K562 (cell line): ENCODE results near the gene FCAMR. TPM values are rescaled to one million over a fixed set of nuclear protein-coding genes. Genes with fewer than 3 reads are reported as not detected.

Experiments used
- ATAC-seq: fragments of 200-7000 bp; cut with Tn5 transposase; 3 replicates; pipeline ENCODE4 v1.9.1; 2020; ENCODE audit warnings: moderate library complexity
- BruUV-seq: library from RNA; stranded (reverse); fragments of 400-500 nt; replicated peaks from 2 replicates; lab custom pipeline; 2021; lab: Mats Ljungman, UMichigan
- CTCF ChIA-PET: fragments of 300-600 bp; formaldehyde crosslinking; extraction: SDS; loops from one replicate; lab custom pipeline; 2021; ENCODE audit warnings: low intra/inter-chr PET ratio; lab: Yijun Ruan, JAX
- POLR2A ChIA-PET: fragments of 300-600, 350-650 bp; sonication (Branson Sonifier 250); formaldehyde crosslinking; extraction: SDS; loops from one replicate; lab custom pipeline; 2021; ENCODE audit warnings: antibody characterized with exemption, inconsistent platforms; lab: Yijun Ruan, JAX
- DNase-seq, 4 experiments: peaks; one replicate each; pipeline versions ENCODE4 v3.0.0 to v3.0.0-alpha.2; 2011 to 2018; ENCODE audit warnings: low spot score in 3 of 4, mixed read lengths in 3 of 4; ENCODE audit errors: extremely low read depth in 1 of 4
- FAIRE-seq: peaks from 2 replicates; lab custom pipeline; 2011; peaks lifted over from hg19 to GRCh38; lab: Jason Lieb, UNC
- H2AFZ ChIP-seq: 2 replicates; pipeline ENCODE4 v1.6.0; 2011; ENCODE audit warnings: low read depth, low read length, control low read depth, inconsistent platforms
- H3K27ac ChIP-seq: fragments of 200-600 bp; 3 replicates; pipeline ENCODE4 v1.8.0; 2011; ENCODE audit warnings: low read depth, mild to moderate bottlenecking, control low read depth, inconsistent platforms, low read length, moderate library complexity, mixed read lengths; ENCODE audit errors: extremely low read depth
- H3K27me3 ChIP-seq, 2 experiments: fragments of 300-600 bp in 1 of 2; 2 replicates in 1 of 2; 3 replicates in 1 of 2; pipeline versions ENCODE4 v1.6.0 to v1.8.0; 2011; ENCODE audit warnings: inconsistent platforms in 2 of 2, low read length in 2 of 2, mild to moderate bottlenecking in 1 of 2, mixed read lengths in 1 of 2, moderate library complexity in 1 of 2; ENCODE audit not compliant: control insufficient read depth in 2 of 2, insufficient read depth in 2 of 2
- H3K36me3 ChIP-seq: fragments of 300-600 bp; 3 replicates; pipeline ENCODE4 v1.8.0; 2011; ENCODE audit warnings: mild to moderate bottlenecking, low read length, inconsistent platforms; ENCODE audit not compliant: control insufficient read depth, insufficient read depth
- H3K4me1 ChIP-seq, 2 experiments: fragments of 200-600 bp in 1 of 2; replicated peaks in 1 of 2; 2 replicates in 1 of 2; 3 replicates in 1 of 2; pipeline versions ENCODE4 v1.5.1 to v1.8.0; 2011; ENCODE audit warnings: inconsistent platforms in 2 of 2, low read length in 2 of 2, mild to moderate bottlenecking in 1 of 2, mixed read lengths in 1 of 2, moderate library complexity in 1 of 2; ENCODE audit not compliant: control insufficient read depth in 2 of 2, insufficient read depth in 2 of 2
- H3K4me2 ChIP-seq: 2 replicates; pipeline ENCODE4 v1.6.1; 2011; ENCODE audit warnings: low read length, control low read depth, inconsistent platforms, mixed read lengths; ENCODE audit not compliant: insufficient read depth
- H3K4me3 ChIP-seq: fragments of 200-600 bp; sonication (generic), shearing (Covaris generic); 2 replicates; pipeline ENCODE4 v1.5.1; 2016; ENCODE audit warnings: control low read depth, inconsistent platforms
- H3K79me2 ChIP-seq: fragments of 200-600 bp; 3 replicates; pipeline ENCODE4 v1.8.0; 2011; ENCODE audit warnings: low read length, inconsistent platforms; ENCODE audit not compliant: control insufficient read depth, insufficient read depth
- H3K9ac ChIP-seq, 2 experiments: 2 replicates each; pipeline versions ENCODE4 v1.6.0 to v1.6.1; 2011; ENCODE audit warnings: low read depth in 2 of 2, low read length in 2 of 2, control low read depth in 1 of 2, inconsistent platforms in 1 of 2, mild to moderate bottlenecking in 1 of 2, mixed read lengths in 1 of 2; ENCODE audit not compliant: insufficient read depth in 1 of 2
- H3K9me1 ChIP-seq: one replicate; pipeline ENCODE4 v1.6.0; 2011; ENCODE audit warnings: inconsistent platforms, mild to moderate bottlenecking, low read length, moderate library complexity; ENCODE audit not compliant: control insufficient read depth, insufficient read depth
- H3K9me3 ChIP-seq: replicated peaks from 2 replicates; pipeline ENCODE4 v1.5.1; 2011; ENCODE audit warnings: low read depth, low read length, inconsistent platforms; ENCODE audit not compliant: control insufficient read depth, insufficient read depth
- H4K20me1 ChIP-seq: replicated peaks from 2 replicates; pipeline ENCODE4 v1.6.1; 2011; ENCODE audit warnings: low read length, inconsistent platforms, mixed read lengths; ENCODE audit not compliant: control insufficient read depth, insufficient read depth
- ATF7 ChIP-seq: fragments of 450-650 bp; IDR thresholded peaks from 2 replicates; pipeline ENCODE4 v1.7.1; 2014; ENCODE audit warnings: mild to moderate bottlenecking, moderate library complexity
- ELF4 ChIP-seq: fragments of 450-650 bp; formaldehyde crosslinking; IDR thresholded peaks from 2 replicates; pipeline ENCODE4 v1.4.0; 2022; ENCODE audit warnings: missing genetic modification characterization
- EP300 ChIP-seq: IDR thresholded peaks from 2 replicates; pipeline ENCODE4 v1.6.1; 2012; ENCODE audit warnings: low read length, improper control_type of control experiment
- ETS2 ChIP-seq: IDR thresholded peaks from 2 replicates; pipeline ENCODE4 v1.6.1; 2016; ENCODE audit warnings: borderline replicate concordance, missing genetic modification characterization, mild to moderate bottlenecking, moderate library complexity, missing compliant biosample characterization; ENCODE audit not compliant: poor library complexity, severe bottlenecking
- HMG20B ChIP-seq: fragments of 250-450 bp; sonication (Bioruptor Pico); IDR thresholded peaks from 2 replicates; pipeline ENCODE4 v1.5.0; 2021; ENCODE audit warnings: mild to moderate bottlenecking
- PCBP1 ChIP-seq: fragments of 200-400 bp; formaldehyde crosslinking; IDR thresholded peaks from 2 replicates; pipeline ENCODE4 v1.6.1; 2018; ENCODE audit warnings: mild to moderate bottlenecking, low read depth, low read length; ENCODE audit not compliant: poor library complexity, severe bottlenecking
- PHF21A ChIP-seq: fragments of 450-650 bp; IDR thresholded peaks from 2 replicates; pipeline ENCODE4 v1.6.1; 2017; ENCODE audit warnings: low read depth, borderline replicate concordance
- TCF7 ChIP-seq: sonication (generic); IDR thresholded peaks from 2 replicates; pipeline ENCODE4 v1.6.1; 2016; ENCODE audit warnings: antibody characterized with exemption, borderline replicate concordance
- ZNF24 ChIP-seq: fragments of 450-650 bp; IDR thresholded peaks from 2 replicates; pipeline ENCODE4 v1.6.1; 2016
- whole genome bisulfite sequencing: fragments of 100-300 bp; shearing (Covaris generic); methylation state at CpG from one replicate; pipeline ENCODE4 v1.1.6; 2016; ENCODE audit warnings: low coverage, mixed read lengths; ENCODE audit not compliant: insufficient coverage; ENCODE audit errors: missing lambda C conversion rate; 5-methylcytosine and 5-hydroxymethylcytosine counted together
- in situ Hi-C: fragments of 300-500 bp; cut with MboI; formaldehyde crosslinking; loops from 4 replicates; pipeline ENCODE4 v1.15.0; 2018; ENCODE audit warnings: inconsistent platforms, mixed read lengths
- intact Hi-C: fragments of 100-400 bp; cut with micrococcal nuclease; formaldehyde crosslinking; loops from 2 replicates; pipeline ENCODE4 v1.14.2; 2022
- polyA plus RNA-seq, 8 experiments: library from polyadenylated mRNA; depleted of rRNA in 4 of 8; stranded (reverse) in 5 of 8; unstranded in 3 of 8; fragments of >200 nt; fragmentation: Nextera tagmentation in 2 of 8; fragmentation: Illumina TruSeq in 1 of 8; extraction: Ambion mirVana in 2 of 8; extraction: Trizol in 1 of 8; gene quantifications; 2 replicates each; pipeline versions ENCODE4 v1.2.1 to v1.2.3, GENCODE V29; 2011 to 2014; ENCODE audit warnings: inconsistent platforms in 1 of 8, missing spikeins in 1 of 8
- total RNA-seq, 7 experiments: library from RNA; depleted of rRNA in 6 of 7; stranded (reverse); fragments of >200 nt in 6 of 7; fragmentation: Illumina TruSeq in 2 of 7; extraction: Trizol in 2 of 7; gene quantifications; 2 replicates each; pipeline versions ENCODE4 v1.2.1 to v1.2.3, GENCODE V29; 2011 to 2021; ENCODE audit warnings: low replicate concordance in 1 of 7
- TF ChIP-seq, protein P1 (sequence below): fragments of 200-800 bp; sonication (Bioruptor generic); IDR thresholded peaks from 2 replicates; pipeline ENCODE4 v1.6.1; 2017; ENCODE audit warnings: missing genetic modification characterization, missing compliant biosample characterization
- TF ChIP-seq, protein P2 (sequence below): fragments of 150-350 bp; IDR thresholded peaks from 2 replicates; pipeline ENCODE4 v1.6.1; 2014; ENCODE audit warnings: low read depth, mild to moderate bottlenecking, low read length, borderline replicate concordance
- TF ChIP-seq, protein P3 (sequence below): fragments of 450-650 bp; conservative IDR thresholded peaks from 2 replicates; pipeline ENCODE4 v1.6.1; 2016; ENCODE audit warnings: missing genetic modification characterization, low read depth, mild to moderate bottlenecking, missing compliant biosample characterization, moderate library complexity

The FCAMR gene
- total and polyA plus RNA-seq, 9 of the 15 experiments (the other 6 are each of a cell fraction or from before 2014, with no cell fraction given) = not detected

DNA sequence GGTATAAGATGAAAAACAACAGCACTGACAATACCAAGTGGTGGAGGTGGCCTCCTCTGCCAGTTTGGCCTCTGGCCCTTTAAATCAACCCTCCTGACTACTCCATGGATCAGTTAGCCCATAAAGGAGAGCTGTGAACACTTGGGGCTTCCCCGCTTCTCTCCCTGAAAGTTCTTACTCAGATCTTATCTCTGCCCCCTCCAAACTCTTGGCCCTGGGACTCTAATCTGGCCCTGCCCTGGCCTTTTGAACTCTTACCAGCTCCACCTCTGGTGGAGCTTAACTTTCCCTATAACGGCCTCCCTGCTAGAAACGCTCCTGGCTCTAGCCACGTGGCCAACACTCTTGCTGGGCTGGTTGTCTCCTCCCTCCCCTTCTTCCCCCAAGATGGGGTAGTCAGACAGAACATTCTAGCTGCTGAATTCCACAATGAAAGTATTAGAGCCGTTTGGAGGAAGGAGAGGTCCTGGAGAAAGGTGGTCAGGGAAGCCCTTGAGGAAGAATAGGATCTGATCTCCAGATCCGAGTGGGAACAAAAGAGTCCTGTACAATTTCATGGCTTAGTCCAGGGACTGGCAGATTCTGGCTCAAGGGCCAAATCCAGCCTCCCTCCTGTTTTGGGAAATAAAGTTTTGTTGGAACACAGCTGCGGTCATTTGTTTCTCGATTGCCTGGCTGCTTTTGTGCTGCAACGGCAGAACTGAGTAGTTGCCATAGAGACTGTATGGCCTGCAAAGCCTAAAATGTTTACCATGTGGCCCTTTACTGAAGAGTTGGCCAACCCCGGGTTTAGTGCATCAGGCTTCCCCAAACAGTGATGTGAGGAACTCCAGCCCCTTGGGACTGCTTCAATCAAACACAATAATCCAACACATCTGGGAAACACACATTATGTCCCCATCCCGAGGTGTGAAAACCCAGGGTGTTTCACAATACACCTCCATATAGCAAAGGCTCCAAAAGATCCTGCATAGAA is 14.5 kb downstream of the FCAMR start:
- in situ Hi-C loops = no loop called here
- no peaks in the 10 kb centered on the region for H3K9me3 ChIP-seq
- no TSS peak for BruUV-seq
- H3K4me3 ChIP-seq = no peak overlapping the region
- ChIA-PET CTCF (no interaction called here), POLR2A (interaction anchor here (0.6 to 2.1 kb wide), 8 partner anchors 9 to 782 kb away, joined by 3 to 9 read pairs (median 4); partner anchors contain the start of gene PIGR)
- 41% methylated on average over 11 of the region's 11 CpGs for WGBS
- peak; percentile 81 for ATAC-seq
- H3K27ac ChIP-seq = 0 out of 3 replicates have a peak overlapping the region, but pooled peaks have one; percentile 12
- H3K9me1 ChIP-seq = no peaks in the 10 kb centered on the region
- H3K27me3 ChIP-seq = no peaks in the 10 kb centered on the region
- no peaks in the 10 kb centered on the region for H3K79me2 ChIP-seq
- peak overlapping the region; percentile 95 for H2AFZ ChIP-seq
- peak overlapping the region; percentile 7; the same call in 1 of the 2 replicates for H3K4me2 ChIP-seq
- H3K9ac ChIP-seq = peak overlapping the region in 1 of 2 experiments; percentile 27; a peak in 1 of 4 replicates
- H3K36me3 ChIP-seq = no peaks in the 10 kb centered on the region
- H3K4me1 ChIP-seq = peaks cover 11 to 24% of the 10 kb centered on the region in 2 experiments; a peak in 4 of 5 replicates
- no peaks in the 10 kb centered on the region for H4K20me1 ChIP-seq
- intact Hi-C loops = no loop called here
- FAIRE-seq = peak; percentile 74
- peak; percentile 62 to 70 (median 64) for DNase-seq
- TF ChIP-seq PCBP1 = no peak
- no peak for TF ChIP-seq TCF7
- TF ChIP-seq ZNF24 = no peak
- TF ChIP-seq, protein P1, sequence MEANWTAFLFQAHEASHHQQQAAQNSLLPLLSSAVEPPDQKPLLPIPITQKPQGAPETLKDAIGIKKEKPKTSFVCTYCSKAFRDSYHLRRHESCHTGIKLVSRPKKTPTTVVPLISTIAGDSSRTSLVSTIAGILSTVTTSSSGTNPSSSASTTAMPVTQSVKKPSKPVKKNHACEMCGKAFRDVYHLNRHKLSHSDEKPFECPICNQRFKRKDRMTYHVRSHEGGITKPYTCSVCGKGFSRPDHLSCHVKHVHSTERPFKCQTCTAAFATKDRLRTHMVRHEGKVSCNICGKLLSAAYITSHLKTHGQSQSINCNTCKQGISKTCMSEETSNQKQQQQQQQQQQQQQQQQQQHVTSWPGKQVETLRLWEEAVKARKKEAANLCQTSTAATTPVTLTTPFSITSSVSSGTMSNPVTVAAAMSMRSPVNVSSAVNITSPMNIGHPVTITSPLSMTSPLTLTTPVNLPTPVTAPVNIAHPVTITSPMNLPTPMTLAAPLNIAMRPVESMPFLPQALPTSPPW = peak; percentile 77
- peak; percentile 80 for TF ChIP-seq PHF21A
- 0 out of 2 replicates have a peak, but pooled peaks have one; percentile 14 for TF ChIP-seq ATF7
- 0 out of 2 replicates have a peak, but pooled peaks have one; percentile 14 for TF ChIP-seq HMG20B (CRISPR knock-in tag)
- TF ChIP-seq EP300 = peak; percentile 9; the same call in 1 of the 2 replicates
- TF ChIP-seq ELF4 (CRISPR knock-in tag) = 0 out of 2 replicates have a peak, but pooled peaks have one; percentile 41
- TF ChIP-seq, protein P2, sequence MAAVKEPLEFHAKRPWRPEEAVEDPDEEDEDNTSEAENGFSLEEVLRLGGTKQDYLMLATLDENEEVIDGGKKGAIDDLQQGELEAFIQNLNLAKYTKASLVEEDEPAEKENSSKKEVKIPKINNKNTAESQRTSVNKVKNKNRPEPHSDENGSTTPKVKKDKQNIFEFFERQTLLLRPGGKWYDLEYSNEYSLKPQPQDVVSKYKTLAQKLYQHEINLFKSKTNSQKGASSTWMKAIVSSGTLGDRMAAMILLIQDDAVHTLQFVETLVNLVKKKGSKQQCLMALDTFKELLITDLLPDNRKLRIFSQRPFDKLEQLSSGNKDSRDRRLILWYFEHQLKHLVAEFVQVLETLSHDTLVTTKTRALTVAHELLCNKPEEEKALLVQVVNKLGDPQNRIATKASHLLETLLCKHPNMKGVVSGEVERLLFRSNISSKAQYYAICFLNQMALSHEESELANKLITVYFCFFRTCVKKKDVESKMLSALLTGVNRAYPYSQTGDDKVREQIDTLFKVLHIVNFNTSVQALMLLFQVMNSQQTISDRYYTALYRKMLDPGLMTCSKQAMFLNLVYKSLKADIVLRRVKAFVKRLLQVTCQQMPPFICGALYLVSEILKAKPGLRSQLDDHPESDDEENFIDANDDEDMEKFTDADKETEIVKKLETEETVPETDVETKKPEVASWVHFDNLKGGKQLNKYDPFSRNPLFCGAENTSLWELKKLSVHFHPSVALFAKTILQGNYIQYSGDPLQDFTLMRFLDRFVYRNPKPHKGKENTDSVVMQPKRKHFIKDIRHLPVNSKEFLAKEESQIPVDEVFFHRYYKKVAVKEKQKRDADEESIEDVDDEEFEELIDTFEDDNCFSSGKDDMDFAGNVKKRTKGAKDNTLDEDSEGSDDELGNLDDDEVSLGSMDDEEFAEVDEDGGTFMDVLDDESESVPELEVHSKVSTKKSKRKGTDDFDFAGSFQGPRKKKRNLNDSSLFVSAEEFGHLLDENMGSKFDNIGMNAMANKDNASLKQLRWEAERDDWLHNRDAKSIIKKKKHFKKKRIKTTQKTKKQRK = no peak
- TF ChIP-seq, protein P3, sequence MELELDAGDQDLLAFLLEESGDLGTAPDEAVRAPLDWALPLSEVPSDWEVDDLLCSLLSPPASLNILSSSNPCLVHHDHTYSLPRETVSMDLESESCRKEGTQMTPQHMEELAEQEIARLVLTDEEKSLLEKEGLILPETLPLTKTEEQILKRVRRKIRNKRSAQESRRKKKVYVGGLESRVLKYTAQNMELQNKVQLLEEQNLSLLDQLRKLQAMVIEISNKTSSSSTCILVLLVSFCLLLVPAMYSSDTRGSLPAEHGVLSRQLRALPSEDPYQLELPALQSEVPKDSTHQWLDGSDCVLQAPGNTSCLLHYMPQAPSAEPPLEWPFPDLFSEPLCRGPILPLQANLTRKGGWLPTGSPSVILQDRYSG (tag) = peak; percentile 53
- TF ChIP-seq ETS2 = no peak
